OCI-LY7 (cell line): ENCODE data around the gene SERPIND1.

Source experiments
- EZH2phosphoT487 ChIP-seq: fragments of 200-600 bp; sonication (generic); IDR thresholded peaks from 2 replicates; pipeline ENCODE4 v1.6.1; 2018; ENCODE audit warnings: low read depth, borderline replicate concordance, mild to moderate bottlenecking, mixed run types, antibody characterized with exemption, low read length, moderate library complexity, mixed read lengths
- TF ChIP-seq, protein P1 (sequence below): fragments of 200-600 bp; sonication (generic); conservative IDR thresholded peaks from 2 replicates; pipeline ENCODE4 v1.5.1; 2014; ENCODE audit warnings: mild to moderate bottlenecking, antibody characterized with exemption, low read length, moderate library complexity, mixed read lengths

DNA sequence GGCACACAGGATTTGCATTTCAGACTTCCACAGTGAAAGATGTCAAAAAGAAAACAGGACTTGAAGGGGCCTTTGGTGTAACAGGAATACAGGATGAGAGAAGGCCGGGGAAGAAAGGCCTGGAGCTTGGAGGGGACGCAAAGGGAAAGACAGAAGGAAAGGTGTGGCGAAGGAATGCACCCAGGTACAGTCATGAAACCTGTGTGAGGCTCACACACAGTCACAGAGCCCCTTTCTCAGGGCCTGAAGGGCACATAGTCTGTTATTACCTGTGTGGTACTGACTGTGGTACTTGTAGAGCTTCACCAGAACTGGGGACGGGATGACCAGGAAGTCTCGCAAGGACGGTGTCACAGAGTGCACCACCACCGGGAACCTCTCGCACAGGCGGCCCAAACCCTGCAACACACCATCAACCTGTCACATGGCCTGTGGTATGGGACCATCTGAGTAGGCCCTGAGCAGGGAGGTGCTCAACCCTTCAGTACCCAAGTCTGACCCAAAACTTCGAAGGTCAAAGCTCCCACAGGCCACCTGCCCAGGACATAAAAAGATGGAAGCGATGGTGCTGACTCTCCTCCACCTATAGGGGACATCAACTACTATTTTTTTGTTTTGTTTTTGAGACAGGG, 29.1 kb downstream of the SERPIND1 start:
- no peak for TF ChIP-seq EZH2phosphoT487
- TF ChIP-seq, protein P1, sequence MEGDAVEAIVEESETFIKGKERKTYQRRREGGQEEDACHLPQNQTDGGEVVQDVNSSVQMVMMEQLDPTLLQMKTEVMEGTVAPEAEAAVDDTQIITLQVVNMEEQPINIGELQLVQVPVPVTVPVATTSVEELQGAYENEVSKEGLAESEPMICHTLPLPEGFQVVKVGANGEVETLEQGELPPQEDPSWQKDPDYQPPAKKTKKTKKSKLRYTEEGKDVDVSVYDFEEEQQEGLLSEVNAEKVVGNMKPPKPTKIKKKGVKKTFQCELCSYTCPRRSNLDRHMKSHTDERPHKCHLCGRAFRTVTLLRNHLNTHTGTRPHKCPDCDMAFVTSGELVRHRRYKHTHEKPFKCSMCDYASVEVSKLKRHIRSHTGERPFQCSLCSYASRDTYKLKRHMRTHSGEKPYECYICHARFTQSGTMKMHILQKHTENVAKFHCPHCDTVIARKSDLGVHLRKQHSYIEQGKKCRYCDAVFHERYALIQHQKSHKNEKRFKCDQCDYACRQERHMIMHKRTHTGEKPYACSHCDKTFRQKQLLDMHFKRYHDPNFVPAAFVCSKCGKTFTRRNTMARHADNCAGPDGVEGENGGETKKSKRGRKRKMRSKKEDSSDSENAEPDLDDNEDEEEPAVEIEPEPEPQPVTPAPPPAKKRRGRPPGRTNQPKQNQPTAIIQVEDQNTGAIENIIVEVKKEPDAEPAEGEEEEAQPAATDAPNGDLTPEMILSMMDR = no peak
